ENCODE measurements around the gene ABAT. TPM values are rescaled to one million over a fixed set of nuclear protein-coding genes. Genes with fewer than 3 reads are reported as not detected.
A peak's percentile ranks its signal among the peaks of the same experiment; 100 is the strongest.

The ABAT gene
- total and polyA plus RNA-seq, 11 donors = 3.4 to 37.0 (median 12.8) TPM

- Histone ChIP-seq H3K36me3 (no peaks in the 10 kb centered on the region), H3K27me3 (no peaks in the 10 kb centered on the region), H3K9me3 (peaks cover 0 to 12% (median 0%) of the 10 kb centered on the region in 12 donors), H3K4me1 (peaks cover 0 to 27% (median 0%) of the 10 kb centered on the region in 12 donors), H3K4me3 (no peak overlapping the region), H3K27ac (peak overlapping the region in 1 of 12 donors; percentile 11)
- ATAC-seq = peak; percentile 67 to 77 (median 73)
- peak in 1 of 5 donors; percentile 34 for DNase-seq
- WGBS, 4 donors = 43 to 50% (median 45%) methylated on average over 14 of the region's 14 CpGs
- intact Hi-C loops (cut with DNase I) = no loop called here
- TF ChIP-seq CTCF (IDR thresholded peaks at IDR 0.05) (no peak), POLR2A (IDR thresholded peaks at IDR 0.05) (no peak)
Measured at GRCh38 chr16:8720080-8720966, 45.9 kb downstream of the ABAT start.

- no peak overlapping the region for H3K27ac ChIP-seq
- peaks cover 0 to 27% (median 0%) of the 10 kb centered on the region in 12 donors for H3K4me1 ChIP-seq
- no peak for DNase-seq
- TF ChIP-seq CTCF (IDR thresholded peaks at IDR 0.05) (no peak), POLR2A (IDR thresholded peaks at IDR 0.05) (no peak)
- no peak overlapping the region for H3K4me3 ChIP-seq
- no peaks in the 10 kb centered on the region for H3K27me3 ChIP-seq
- intact Hi-C loops (cut with DNase I) = no loop called here
- no peak for ATAC-seq
- 74 to 93% (median 89%) methylated on average over 3 of the region's 3 CpGs for WGBS, 4 donors
- H3K36me3 ChIP-seq = no peaks in the 10 kb centered on the region
- H3K9me3 ChIP-seq = peaks cover 0 to 12% (median 0%) of the 10 kb centered on the region in 12 donors
Measured at GRCh38 chr16:8720967-8721308, 46.5 kb downstream of the ABAT start.

GRCh38 chr16:8721336-8722024 is 47.1 kb downstream of the ABAT start:
- H3K9me3 ChIP-seq = peaks cover 0 to 12% (median 0%) of the 10 kb centered on the region in 12 donors
- ATAC-seq (no peak), DNase-seq (no peak)
- peaks cover 0 to 27% (median 0%) of the 10 kb centered on the region in 12 donors for H3K4me1 ChIP-seq
- no peak overlapping the region for H3K4me3 ChIP-seq
- H3K27me3 ChIP-seq = no peaks in the 10 kb centered on the region
- WGBS, 4 donors = 77 to 86% (median 83%) methylated on average over 14 of the region's 14 CpGs
- TF ChIP-seq CTCF (IDR thresholded peaks at IDR 0.05) (no peak), POLR2A (IDR thresholded peaks at IDR 0.05) (no peak)
- no peaks in the 10 kb centered on the region for H3K36me3 ChIP-seq
- intact Hi-C loops (cut with DNase I) = no loop called here
- H3K27ac ChIP-seq = no peak overlapping the region

- ATAC-seq (no peak), DNase-seq (no peak)
- peaks cover 0 to 7% (median 0%) of the 10 kb centered on the region in 12 donors for H3K9me3 ChIP-seq
- no peaks in the 10 kb centered on the region for H3K36me3 ChIP-seq
- no peaks in the 10 kb centered on the region for H3K27me3 ChIP-seq
- no peak for TF ChIP-seq CTCF (IDR thresholded peaks at IDR 0.05)
- TF ChIP-seq POLR2A (IDR thresholded peaks at IDR 0.05) = no peak
- H3K27ac ChIP-seq = no peak overlapping the region
- intact Hi-C loops (cut with DNase I) = no loop called here
- H3K4me1 ChIP-seq = peaks cover 0 to 27% (median 0%) of the 10 kb centered on the region in 12 donors
- 81 to 95% (median 93%) methylated on average over 4 of the region's 4 CpGs for WGBS, 4 donors
- no peak overlapping the region for H3K4me3 ChIP-seq
Measured at GRCh38 chr16:8722025-8722348, 47.6 kb downstream of the ABAT start.
